Measurements from ENCODE around the gene SOBP.

DNA sequence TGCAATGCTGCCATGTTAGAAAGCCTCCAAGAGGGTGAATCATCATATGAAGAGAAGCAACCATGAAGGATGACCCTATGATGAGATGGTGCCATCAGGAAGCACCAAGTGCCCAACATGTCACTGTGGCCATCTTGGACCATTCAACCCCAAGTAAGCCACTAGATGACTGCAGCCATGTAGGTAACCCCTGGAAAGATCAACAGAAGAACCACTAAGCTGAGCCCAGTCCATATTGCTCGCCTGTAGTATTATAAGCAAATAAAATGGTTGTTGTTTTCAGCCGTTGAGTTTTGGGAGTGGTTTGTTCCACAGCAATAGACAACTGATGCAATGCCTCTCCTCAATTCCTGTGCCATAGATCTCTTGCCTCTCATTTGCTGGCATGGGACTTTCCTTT lies 193.3 kb downstream of the SOBP start:
- TF ChIP-seq, protein P1, sequence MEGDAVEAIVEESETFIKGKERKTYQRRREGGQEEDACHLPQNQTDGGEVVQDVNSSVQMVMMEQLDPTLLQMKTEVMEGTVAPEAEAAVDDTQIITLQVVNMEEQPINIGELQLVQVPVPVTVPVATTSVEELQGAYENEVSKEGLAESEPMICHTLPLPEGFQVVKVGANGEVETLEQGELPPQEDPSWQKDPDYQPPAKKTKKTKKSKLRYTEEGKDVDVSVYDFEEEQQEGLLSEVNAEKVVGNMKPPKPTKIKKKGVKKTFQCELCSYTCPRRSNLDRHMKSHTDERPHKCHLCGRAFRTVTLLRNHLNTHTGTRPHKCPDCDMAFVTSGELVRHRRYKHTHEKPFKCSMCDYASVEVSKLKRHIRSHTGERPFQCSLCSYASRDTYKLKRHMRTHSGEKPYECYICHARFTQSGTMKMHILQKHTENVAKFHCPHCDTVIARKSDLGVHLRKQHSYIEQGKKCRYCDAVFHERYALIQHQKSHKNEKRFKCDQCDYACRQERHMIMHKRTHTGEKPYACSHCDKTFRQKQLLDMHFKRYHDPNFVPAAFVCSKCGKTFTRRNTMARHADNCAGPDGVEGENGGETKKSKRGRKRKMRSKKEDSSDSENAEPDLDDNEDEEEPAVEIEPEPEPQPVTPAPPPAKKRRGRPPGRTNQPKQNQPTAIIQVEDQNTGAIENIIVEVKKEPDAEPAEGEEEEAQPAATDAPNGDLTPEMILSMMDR (IDR thresholded peaks at IDR 0.05), result no peak
- no peak for TF ChIP-seq POLR2A (IDR thresholded peaks at IDR 0.05)
